SK-N-MC (cell line): Measurements from ENCODE around the gene ITSN2.

Source experiments
- EZH2 ChIP-seq: fragments of 200-600 bp; sonication (generic); IDR thresholded peaks from one replicate; pipeline ENCODE4 v1.6.1; 2017; ENCODE audit warnings: antibody characterized with exemption
- POLR2AphosphoS5 ChIP-seq: IDR thresholded peaks from 2 replicates; pipeline ENCODE4 v1.6.1; 2012; ENCODE audit warnings: mild to moderate bottlenecking, low read depth, low read length, borderline replicate concordance

- TF ChIP-seq POLR2AphosphoS5 (no peak), EZH2 (no peak)
These were observed 97.8 kb downstream of the ITSN2 start for GRCh38 chr2:24262421-24262970.
